ENCODE data around the gene DNTT. TPM values are rescaled to one million over a fixed set of nuclear protein-coding genes. Genes with fewer than 3 reads are reported as not detected.

The DNTT gene
- total and polyA plus RNA-seq, 5 donors = not detected

DNA sequence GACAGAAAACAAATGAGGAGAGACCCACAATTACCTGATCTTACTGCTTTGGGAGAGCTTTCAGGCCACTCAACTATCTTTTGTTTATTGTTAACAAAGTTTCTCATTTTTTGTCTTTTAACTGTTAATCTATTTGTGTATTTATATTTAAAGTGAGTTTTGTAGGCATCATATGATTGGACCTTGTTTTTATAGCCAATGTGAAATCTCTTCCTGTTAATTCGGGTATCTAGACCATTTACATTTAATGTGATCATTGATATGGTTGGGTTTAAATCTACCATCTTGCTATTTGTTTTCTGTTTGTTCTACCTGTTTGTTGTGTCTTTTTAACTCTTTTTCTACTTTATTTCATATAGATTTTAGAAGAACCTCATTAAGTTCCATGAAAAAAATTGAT, 42.1 kb downstream of the DNTT start:
- ATAC-seq (no peak), DNase-seq (no peak)
- Histone ChIP-seq H3K27me3 (ENCODE audit: control insufficient read depth, insufficient read depth) (no peaks in the 10 kb centered on the region), H3K4me1 (ENCODE audit: control insufficient read depth, insufficient read depth, low read length) (no peaks in the 10 kb centered on the region), H3K27ac (ENCODE audit: low read length) (no peak overlapping the region), H3K4me3 (ENCODE audit: low read length) (no peak overlapping the region), H3K9me3 (ENCODE audit: control insufficient read depth, low read length) (peaks cover 2% of the 10 kb centered on the region)
- intact Hi-C loops (cut with DNase I) = no loop called here
- WGBS = 87% methylated on average over 1 of the region's 1 CpG

DNA sequence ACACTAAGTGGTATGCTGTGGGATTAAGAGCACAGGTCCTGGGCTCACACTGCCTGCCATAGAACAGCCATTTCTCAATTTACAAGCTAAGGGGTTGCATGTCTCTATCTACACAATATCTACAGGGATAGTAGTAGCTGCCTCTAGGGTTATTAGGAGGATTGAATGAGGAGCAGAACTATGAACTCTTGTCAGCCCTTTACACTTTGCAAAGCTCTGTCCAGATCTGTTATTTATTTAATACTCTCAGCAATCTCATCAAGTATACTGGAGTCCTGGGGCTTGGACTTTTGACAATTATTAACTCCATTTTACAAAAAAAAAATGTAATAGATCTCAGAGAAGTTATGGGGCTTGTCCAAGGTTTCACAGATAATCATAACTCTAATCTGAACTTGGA, 47.8 kb downstream of the DNTT start:
- H3K4me3 ChIP-seq (ENCODE audit: low read length) = no peak overlapping the region
- intact Hi-C loops (cut with DNase I) = no loop called here
- no peak for DNase-seq

DNA sequence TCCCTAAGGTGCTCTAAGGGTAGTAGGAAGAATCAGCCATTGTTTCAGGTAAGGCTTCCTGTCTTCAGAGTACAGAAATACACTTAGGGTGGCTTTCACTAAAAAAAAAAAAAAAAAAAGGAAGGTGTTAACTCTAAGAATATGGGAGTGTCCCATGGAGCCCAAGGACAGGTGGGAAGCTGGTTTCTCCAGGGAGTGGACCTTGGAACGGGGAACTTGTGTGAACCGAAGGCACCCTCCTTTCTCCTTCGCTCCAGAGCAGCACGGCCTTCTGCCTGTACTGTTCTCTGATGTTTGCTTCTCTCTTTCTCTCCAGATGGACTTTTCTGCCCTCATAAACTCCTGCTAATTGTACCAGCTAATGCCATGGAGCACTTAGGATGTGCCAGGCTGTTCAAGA, 48.3 kb downstream of the DNTT start:
- H3K27ac ChIP-seq (ENCODE audit: low read length) = no peak overlapping the region
- H3K9me3 ChIP-seq (ENCODE audit: control insufficient read depth, low read length) = no peaks in the 10 kb centered on the region
- H3K4me1 ChIP-seq (ENCODE audit: control insufficient read depth, insufficient read depth, low read length) = no peaks in the 10 kb centered on the region
- ATAC-seq (no peak), DNase-seq (no peak)
- 70% methylated on average over 4 of the region's 4 CpGs for WGBS
- intact Hi-C loops (cut with DNase I) = no loop called here
- H3K27me3 ChIP-seq (ENCODE audit: control insufficient read depth, insufficient read depth) = no peaks in the 10 kb centered on the region
- no peak overlapping the region for H3K4me3 ChIP-seq (ENCODE audit: low read length)

More for the DNA sequence above, 47.8 kb downstream of the DNTT start:
- no peak overlapping the region for H3K27ac ChIP-seq (ENCODE audit: low read length)
- H3K27me3 ChIP-seq (ENCODE audit: control insufficient read depth, insufficient read depth) = no peaks in the 10 kb centered on the region
- no peak for ATAC-seq
- no peaks in the 10 kb centered on the region for H3K4me1 ChIP-seq (ENCODE audit: control insufficient read depth, insufficient read depth, low read length)
- H3K9me3 ChIP-seq (ENCODE audit: control insufficient read depth, low read length) = no peaks in the 10 kb centered on the region

DNA sequence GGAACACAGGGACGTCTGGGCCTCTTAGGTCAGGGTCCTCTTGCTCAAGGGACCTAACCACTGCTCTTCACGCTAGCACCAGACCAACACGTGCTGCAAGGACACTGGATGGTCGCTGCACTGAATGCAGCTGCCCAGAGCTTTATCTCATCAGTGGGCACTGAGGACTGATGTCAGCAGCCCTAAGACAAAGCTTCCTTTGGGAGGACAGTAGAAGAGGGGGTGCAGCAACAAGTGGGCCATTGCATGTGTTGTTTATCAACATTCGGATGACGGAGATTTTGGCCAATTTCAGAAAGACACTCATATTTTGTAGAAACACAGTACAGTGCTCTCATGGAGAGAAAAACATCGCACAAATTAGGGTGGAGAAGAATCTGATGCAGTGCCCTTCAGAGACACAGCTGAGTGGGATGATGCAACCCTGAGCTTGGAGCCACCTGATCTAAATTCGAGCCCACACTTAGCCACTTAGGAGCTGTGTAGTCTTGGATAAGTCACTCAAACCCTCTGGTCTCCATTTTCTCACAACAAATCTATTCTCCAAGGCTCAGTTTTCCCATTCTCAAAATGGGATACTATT, 52.9 kb downstream of the DNTT start:
- no peaks in the 10 kb centered on the region for H3K27me3 ChIP-seq (ENCODE audit: control insufficient read depth, insufficient read depth)
- intact Hi-C loops (cut with DNase I) = no loop called here
- WGBS = 62% methylated on average over 8 of the region's 8 CpGs

DNA sequence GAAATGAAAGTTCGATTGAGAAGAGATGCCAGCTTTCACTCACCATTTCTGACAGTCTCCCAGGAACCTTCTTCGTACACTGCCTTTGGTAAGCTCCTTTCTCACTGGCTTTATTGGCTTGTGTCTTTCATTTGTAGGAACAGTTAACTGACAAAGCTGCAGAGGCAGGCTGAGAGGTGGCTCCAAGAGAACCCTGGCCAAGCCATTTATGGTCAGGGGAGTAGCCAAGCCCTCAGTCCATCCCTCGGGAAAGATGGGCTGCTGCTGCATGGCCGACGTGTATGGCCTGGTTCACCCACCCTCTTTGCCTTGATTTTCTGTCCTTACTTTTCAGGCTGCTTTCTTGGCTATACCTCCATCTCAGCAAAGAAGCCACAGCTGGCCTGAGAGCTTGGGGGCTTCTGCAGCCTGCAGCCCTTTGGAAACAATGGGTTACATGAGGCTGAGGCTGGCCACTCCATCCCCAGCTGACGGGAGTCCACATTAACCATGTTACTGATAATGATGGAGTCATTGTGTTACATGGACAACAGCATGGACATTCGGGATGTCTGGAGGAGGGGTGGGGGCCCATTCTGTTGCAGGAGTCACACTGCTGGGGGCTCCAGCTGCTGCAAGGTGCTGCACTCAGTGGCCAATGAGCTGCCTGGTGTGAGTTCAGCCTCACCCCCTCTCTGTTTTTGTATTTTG, 54.8 kb downstream of the DNTT start, which contains the start of gene OPALIN:
Gene OPALIN, minus strand, starts transcription at position 152 of the 690 bp plus-strand sequence. Its CDS starts 106 bp downstream, at position 46.
- no peak for DNase-seq
- Histone ChIP-seq H3K4me1 (ENCODE audit: control insufficient read depth, insufficient read depth, low read length) (no peaks in the 10 kb centered on the region), H3K4me3 (ENCODE audit: low read length) (no peak within 1 kb of the TSS), H3K27ac (ENCODE audit: low read length) (no peak within 1 kb of the TSS), H3K27me3 (ENCODE audit: control insufficient read depth, insufficient read depth) (no peaks in the 10 kb centered on the region), H3K9me3 (ENCODE audit: control insufficient read depth, low read length) (no peaks in the 10 kb centered on the region)
- intact Hi-C loops (cut with DNase I) = no loop called here
- no peak for ATAC-seq
- 64% methylated on average over 7 of the region's 7 CpGs for WGBS

More for the DNA sequence above, 52.9 kb downstream of the DNTT start:
- Histone ChIP-seq H3K4me3 (ENCODE audit: low read length) (no peak overlapping the region), H3K27ac (ENCODE audit: low read length) (no peak overlapping the region), H3K9me3 (ENCODE audit: control insufficient read depth, low read length) (no peaks in the 10 kb centered on the region), H3K4me1 (ENCODE audit: control insufficient read depth, insufficient read depth, low read length) (no peaks in the 10 kb centered on the region)
- DNase-seq (no peak), ATAC-seq (no peak)

DNA sequence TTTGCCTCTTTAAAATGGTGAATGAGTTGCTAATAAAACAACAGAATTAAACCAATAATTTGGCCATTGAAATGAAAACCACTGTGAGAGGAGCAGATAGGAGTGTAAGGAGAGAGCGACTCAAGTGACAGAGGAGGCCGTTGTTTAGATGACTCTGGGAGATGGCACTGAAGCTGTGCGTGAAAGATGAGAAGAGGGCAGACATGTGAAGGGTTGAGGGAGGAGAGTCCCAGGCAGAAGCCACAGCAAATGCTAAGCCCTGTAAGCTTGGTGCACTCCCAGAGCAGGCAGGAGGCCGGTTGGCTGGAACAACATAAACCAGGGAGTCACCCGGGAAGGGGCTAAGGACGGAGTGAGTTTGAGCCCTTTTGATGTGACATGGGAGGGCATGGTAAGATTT, 55.4 kb downstream of the DNTT start:
- Histone ChIP-seq H3K4me3 (ENCODE audit: low read length) (no peak overlapping the region), H3K9me3 (ENCODE audit: control insufficient read depth, low read length) (no peaks in the 10 kb centered on the region), H3K27ac (ENCODE audit: low read length) (no peak overlapping the region), H3K4me1 (ENCODE audit: control insufficient read depth, insufficient read depth, low read length) (no peaks in the 10 kb centered on the region), H3K27me3 (ENCODE audit: control insufficient read depth, insufficient read depth) (no peaks in the 10 kb centered on the region)
- no peak for ATAC-seq
- intact Hi-C loops (cut with DNase I) = no loop called here
- 76% methylated on average over 6 of the region's 6 CpGs for WGBS
- DNase-seq = no peak

DNA sequence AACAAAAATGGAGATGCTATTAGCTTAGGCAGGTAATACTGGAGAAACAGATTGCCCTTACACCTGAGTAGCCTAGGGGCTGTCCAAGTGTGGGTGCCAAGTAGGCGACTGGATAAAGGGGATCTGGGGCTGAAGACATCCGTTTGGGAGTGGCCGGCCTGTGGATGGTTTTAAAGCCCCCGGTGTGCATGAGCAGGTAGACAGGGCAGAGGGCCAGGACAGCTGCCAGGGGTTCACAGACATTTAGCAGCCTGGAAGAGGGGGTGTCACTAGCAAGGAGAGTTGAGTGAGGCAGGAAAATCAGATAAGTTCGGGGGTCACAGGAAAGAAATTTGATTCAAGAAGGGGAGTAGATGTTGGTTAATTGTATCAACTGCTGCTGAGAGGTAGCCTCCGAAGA, 56.1 kb downstream of the DNTT start:
- no peaks in the 10 kb centered on the region for H3K9me3 ChIP-seq (ENCODE audit: control insufficient read depth, low read length)
- ATAC-seq (no peak), DNase-seq (no peak)
- no peak overlapping the region for H3K4me3 ChIP-seq (ENCODE audit: low read length)
- 89% methylated on average over 6 of the region's 6 CpGs for WGBS
- no peak overlapping the region for H3K27ac ChIP-seq (ENCODE audit: low read length)
- H3K4me1 ChIP-seq (ENCODE audit: control insufficient read depth, insufficient read depth, low read length) = no peaks in the 10 kb centered on the region
- intact Hi-C loops (cut with DNase I) = no loop called here
- no peaks in the 10 kb centered on the region for H3K27me3 ChIP-seq (ENCODE audit: control insufficient read depth, insufficient read depth)

DNA sequence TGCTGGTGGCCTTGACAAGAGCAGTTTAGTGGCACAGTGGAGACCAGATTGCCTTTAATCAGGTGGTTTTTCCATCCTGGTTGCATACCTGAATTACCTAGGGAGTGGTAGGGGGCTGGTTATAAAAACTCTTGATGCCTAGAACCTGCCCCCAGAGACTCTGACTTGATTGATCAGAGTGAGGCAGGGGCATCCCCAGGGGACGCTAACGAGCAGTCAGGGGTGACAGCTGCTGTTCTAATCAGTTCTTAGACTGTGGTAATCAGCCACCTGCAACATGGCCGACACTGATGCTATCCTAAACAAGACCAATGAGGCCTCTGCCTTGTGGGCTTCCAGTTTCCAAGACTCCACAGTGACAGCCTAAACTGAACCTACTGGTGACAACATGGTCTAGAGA, 56.5 kb downstream of the DNTT start:
- DNase-seq = no peak
- H3K4me3 ChIP-seq (ENCODE audit: low read length) = no peak overlapping the region
- H3K27ac ChIP-seq (ENCODE audit: low read length) = no peak overlapping the region
- H3K27me3 ChIP-seq (ENCODE audit: control insufficient read depth, insufficient read depth) = no peaks in the 10 kb centered on the region
- ATAC-seq = no peak
- intact Hi-C loops (cut with DNase I) = no loop called here
- H3K4me1 ChIP-seq (ENCODE audit: control insufficient read depth, insufficient read depth, low read length) = no peaks in the 10 kb centered on the region
- 58% methylated on average over 3 of the region's 3 CpGs for WGBS
- no peaks in the 10 kb centered on the region for H3K9me3 ChIP-seq (ENCODE audit: control insufficient read depth, low read length)

DNA sequence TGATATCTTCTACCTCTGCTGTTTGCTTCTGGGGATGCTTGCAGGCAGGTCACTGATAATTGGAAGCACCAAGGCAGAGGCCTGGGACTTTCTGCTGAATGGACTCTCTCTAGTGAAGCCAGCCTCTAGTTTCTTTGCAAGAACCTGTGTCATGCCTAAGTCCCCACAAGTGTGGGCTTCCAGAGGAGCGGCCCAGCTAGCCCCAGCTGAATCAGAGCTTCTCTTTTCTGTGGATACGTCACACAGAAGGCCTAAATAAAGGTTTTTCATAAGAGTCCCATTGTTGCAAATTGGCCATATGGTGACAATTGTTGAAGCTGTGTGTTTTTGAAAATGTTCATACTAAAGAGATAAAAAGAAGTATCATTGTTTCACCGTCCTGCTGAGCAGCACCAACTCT, 61.3 kb downstream of the DNTT start:
- Histone ChIP-seq H3K27ac (ENCODE audit: low read length) (no peak overlapping the region), H3K4me3 (ENCODE audit: low read length) (no peak overlapping the region), H3K9me3 (ENCODE audit: control insufficient read depth, low read length) (no peaks in the 10 kb centered on the region), H3K4me1 (ENCODE audit: control insufficient read depth, insufficient read depth, low read length) (no peaks in the 10 kb centered on the region), H3K27me3 (ENCODE audit: control insufficient read depth, insufficient read depth) (no peaks in the 10 kb centered on the region)
- 81% methylated on average over 3 of the region's 3 CpGs for WGBS
- intact Hi-C loops (cut with DNase I) = no loop called here
- no peak for DNase-seq
- ATAC-seq = no peak

DNA sequence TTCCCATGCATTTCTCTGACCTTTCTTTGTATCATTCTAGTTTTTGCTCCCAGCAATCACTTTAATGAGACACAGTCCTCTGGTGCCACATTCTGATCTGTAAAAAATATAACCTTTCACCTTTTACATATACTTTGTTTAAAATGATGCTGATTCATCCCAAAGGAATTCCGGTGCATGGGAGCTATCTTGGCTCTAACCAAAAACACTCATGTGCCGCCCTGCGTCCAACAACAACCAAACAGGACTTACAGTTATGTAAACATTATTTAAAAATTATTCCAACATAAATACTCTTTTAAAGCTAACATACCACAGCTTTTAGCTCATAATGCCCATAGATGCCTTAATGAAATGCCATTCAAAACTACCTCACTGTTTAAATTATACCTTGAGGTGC, 62.3 kb downstream of the DNTT start:
- H3K4me3 ChIP-seq (ENCODE audit: low read length) = no peak overlapping the region
- H3K27me3 ChIP-seq (ENCODE audit: control insufficient read depth, insufficient read depth) = no peaks in the 10 kb centered on the region
- H3K4me1 ChIP-seq (ENCODE audit: control insufficient read depth, insufficient read depth, low read length) = no peaks in the 10 kb centered on the region
- no peak overlapping the region for H3K27ac ChIP-seq (ENCODE audit: low read length)
- 70% methylated on average over 3 of the region's 3 CpGs for WGBS
- H3K9me3 ChIP-seq (ENCODE audit: control insufficient read depth, low read length) = no peaks in the 10 kb centered on the region
- intact Hi-C loops (cut with DNase I) = no loop called here
- no peak for DNase-seq
- no peak for ATAC-seq

DNA sequence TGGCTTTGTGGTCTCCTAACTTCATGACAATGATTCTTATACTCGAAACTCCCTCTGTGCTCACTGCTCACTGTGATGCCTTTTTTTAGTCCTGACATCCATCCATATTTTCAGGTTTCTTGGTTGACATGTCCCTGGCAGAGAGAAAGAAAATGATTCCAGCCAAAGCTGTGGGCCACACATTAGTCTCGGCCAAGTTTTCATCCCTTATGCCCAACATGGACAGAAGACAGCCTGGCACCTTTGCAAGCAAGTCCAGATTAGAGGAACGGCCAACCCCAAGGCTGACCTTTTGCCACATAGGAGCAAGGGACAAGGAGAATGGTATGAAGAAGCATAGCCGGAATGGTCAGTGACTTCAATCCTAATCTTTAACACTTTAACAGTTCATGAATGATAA, 63.2 kb downstream of the DNTT start:
- Histone ChIP-seq H3K9me3 (ENCODE audit: control insufficient read depth, low read length) (no peaks in the 10 kb centered on the region), H3K27me3 (ENCODE audit: control insufficient read depth, insufficient read depth) (no peaks in the 10 kb centered on the region), H3K27ac (ENCODE audit: low read length) (no peak overlapping the region), H3K4me3 (ENCODE audit: low read length) (no peak overlapping the region), H3K4me1 (ENCODE audit: control insufficient read depth, insufficient read depth, low read length) (no peaks in the 10 kb centered on the region)
- WGBS = 52% methylated on average over 4 of the region's 4 CpGs
- DNase-seq (no peak), ATAC-seq (peak; percentile 67 to 74)
- intact Hi-C loops (cut with DNase I) = no loop called here

DNA sequence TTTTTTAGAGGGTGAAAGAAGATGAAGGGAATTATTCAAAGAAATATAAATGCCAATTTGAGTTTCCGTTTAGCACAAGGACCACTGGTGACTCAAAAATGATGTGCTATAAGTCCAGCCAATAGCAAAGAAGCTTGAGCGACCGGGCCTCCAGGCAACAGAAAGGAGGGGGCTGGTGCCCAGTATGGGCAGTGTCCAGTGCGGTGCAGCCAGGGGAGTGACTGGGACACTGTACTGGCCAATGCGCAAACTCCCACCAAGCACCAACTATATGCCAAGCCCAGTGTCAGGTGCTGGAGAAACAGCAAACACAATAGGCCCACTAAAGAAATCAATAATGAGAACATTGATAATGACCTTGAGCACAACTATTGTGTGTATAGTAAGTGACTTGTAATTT, 64.7 kb downstream of the DNTT start:
- H3K4me1 ChIP-seq (ENCODE audit: control insufficient read depth, insufficient read depth, low read length) = no peaks in the 10 kb centered on the region
- no peak overlapping the region for H3K27ac ChIP-seq (ENCODE audit: low read length)
- no peaks in the 10 kb centered on the region for H3K9me3 ChIP-seq (ENCODE audit: control insufficient read depth, low read length)
- WGBS = 78% methylated on average over 5 of the region's 5 CpGs
- ATAC-seq = no peak
- intact Hi-C loops (cut with DNase I) = no loop called here
- no peak overlapping the region for H3K4me3 ChIP-seq (ENCODE audit: low read length)
- H3K27me3 ChIP-seq (ENCODE audit: control insufficient read depth, insufficient read depth) = no peaks in the 10 kb centered on the region
- DNase-seq = no peak
